Keratinocyte (primary cell): ENCODE results near the gene PLGRKT.

ENCODE experiments used
- EZH2 ChIP-seq: IDR thresholded peaks from one replicate; pipeline ENCODE4 v1.6.1; 2012; ENCODE audit warnings: inconsistent platforms, mild to moderate bottlenecking, low read length, moderate library complexity
- TF ChIP-seq, protein P1 (sequence below), 3 experiments: IDR thresholded peaks in 1 of 3; conservative IDR thresholded peaks in 1 of 3; optimal IDR thresholded peaks in 1 of 3; 2 replicates in 2 of 3; 3 replicates in 1 of 3; pipeline versions ENCODE3 to v1.5.1; 2011; ENCODE audit warnings: low read length in 3 of 3, mild to moderate bottlenecking in 3 of 3, moderate library complexity in 2 of 3, control low read depth in 1 of 3, inconsistent platforms in 1 of 3; ENCODE audit not compliant: insufficient read depth in 2 of 3; ENCODE audit errors: extremely low read depth in 1 of 3

- TF ChIP-seq, protein P1, sequence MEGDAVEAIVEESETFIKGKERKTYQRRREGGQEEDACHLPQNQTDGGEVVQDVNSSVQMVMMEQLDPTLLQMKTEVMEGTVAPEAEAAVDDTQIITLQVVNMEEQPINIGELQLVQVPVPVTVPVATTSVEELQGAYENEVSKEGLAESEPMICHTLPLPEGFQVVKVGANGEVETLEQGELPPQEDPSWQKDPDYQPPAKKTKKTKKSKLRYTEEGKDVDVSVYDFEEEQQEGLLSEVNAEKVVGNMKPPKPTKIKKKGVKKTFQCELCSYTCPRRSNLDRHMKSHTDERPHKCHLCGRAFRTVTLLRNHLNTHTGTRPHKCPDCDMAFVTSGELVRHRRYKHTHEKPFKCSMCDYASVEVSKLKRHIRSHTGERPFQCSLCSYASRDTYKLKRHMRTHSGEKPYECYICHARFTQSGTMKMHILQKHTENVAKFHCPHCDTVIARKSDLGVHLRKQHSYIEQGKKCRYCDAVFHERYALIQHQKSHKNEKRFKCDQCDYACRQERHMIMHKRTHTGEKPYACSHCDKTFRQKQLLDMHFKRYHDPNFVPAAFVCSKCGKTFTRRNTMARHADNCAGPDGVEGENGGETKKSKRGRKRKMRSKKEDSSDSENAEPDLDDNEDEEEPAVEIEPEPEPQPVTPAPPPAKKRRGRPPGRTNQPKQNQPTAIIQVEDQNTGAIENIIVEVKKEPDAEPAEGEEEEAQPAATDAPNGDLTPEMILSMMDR (optimal IDR thresholded peaks at IDR 0.05 in 1 of 3, IDR thresholded peaks at IDR 0.05 in 1 of 3, conservative IDR thresholded peaks at IDR 0.05 in 1 of 3; ENCODE audit: extremely low read depth in 1 of 3, insufficient read depth in 2 of 3, low read length in 3 of 3), result no peak
- TF ChIP-seq EZH2, result no peak
Observed at GRCh38 chr9:5460157-5460556, 22.4 kb upstream of the PLGRKT start.
